Activated T-cell treated with anti-CD3 and anti-CD28 coated beads, Interleukin-2, amount 50 U/mL, for 4 hours (primary cell): ENCODE measurements around the gene AREG. TPM values are rescaled to one million over a fixed set of nuclear protein-coding genes. Genes with fewer than 3 reads are reported as not detected.

Experiments used
- ATAC-seq, 2 donors: fragments of 200-7000 bp; cut with Tn5 transposase; one replicate each; pipeline ENCODE4 v1.10.0; 2021
- DNase-seq: peaks from one replicate; pipeline ENCODE4 v3.0.0-alpha.2; 2020
- H3K27me3 Mint-ChIP-seq: one replicate; pipeline ENCODE4 v1.8.0; 2021; ENCODE audit warnings: low read depth, mixed read lengths
- H3K36me3 Mint-ChIP-seq: one replicate; pipeline ENCODE4 v1.8.0; 2022; ENCODE audit warnings: mixed read lengths; ENCODE audit not compliant: insufficient read depth
- H3K4me1 Mint-ChIP-seq: one replicate; pipeline ENCODE4 v1.8.0; 2021; ENCODE audit warnings: low read depth, mixed read lengths
- H3K4me3 Mint-ChIP-seq: one replicate; pipeline ENCODE4 v1.8.0; 2021; ENCODE audit warnings: mild to moderate bottlenecking, moderate library complexity, mixed read lengths
- H3K9me3 Mint-ChIP-seq: one replicate; pipeline ENCODE4 v1.8.0; 2021; ENCODE audit warnings: mixed read lengths
- total RNA-seq, 3 donors: library from RNA; stranded (reverse); gene quantifications; one replicate each; pipeline ENCODE4 v1.2.1, GENCODE V29; 2021

Gene AREG
- total RNA-seq, 3 donors from 2014 or later, result 0.73 to 0.92 (median 0.79) TPM

DNA sequence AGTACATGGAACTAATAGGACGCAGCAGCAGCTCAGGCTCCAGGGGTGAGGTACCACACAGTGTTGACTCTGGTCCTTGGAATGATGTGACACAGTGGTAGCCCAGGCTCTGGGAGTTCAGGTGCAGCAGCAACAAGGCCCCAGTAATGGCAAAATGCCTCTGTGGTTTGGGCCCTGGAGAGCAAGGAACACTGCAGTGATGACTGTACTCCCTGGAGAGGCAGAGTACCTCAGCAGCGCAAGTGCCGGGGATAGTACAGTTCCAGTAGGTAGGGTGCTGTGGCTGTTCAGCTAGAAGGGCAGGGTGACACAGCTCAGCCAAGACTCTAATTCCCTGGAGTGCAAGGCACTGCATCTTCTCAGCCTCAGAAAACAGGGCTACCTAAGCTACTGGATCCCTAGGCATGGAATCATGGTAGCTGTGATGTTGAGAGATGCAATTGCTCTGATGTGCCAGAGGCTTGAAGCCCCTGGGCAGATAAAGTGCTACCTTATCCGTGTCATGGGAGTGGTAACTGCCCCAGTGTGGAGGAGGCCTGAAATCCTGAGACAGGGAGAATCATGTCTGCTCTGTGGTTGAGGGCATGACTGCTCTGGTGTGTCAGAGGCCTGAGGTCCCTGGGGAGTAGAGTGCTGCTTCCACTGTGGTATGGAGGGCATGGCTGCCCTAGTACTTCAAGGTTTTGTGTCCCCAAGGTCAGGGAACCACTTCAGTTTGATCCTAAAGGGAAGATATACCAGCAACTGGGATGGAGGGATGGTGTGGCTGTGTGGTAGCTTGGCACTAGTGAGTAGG, 55.2 kb downstream of the AREG start:
- Mint-ChIP-seq H3K4me1 (no peaks in the 10 kb centered on the region), H3K27me3 (peaks cover 22% of the 10 kb centered on the region), H3K36me3 (no peaks in the 10 kb centered on the region), H3K4me3 (no peak overlapping the region), H3K9me3 (no peaks in the 10 kb centered on the region)
- no peak for ATAC-seq
- no peak for DNase-seq

DNA sequence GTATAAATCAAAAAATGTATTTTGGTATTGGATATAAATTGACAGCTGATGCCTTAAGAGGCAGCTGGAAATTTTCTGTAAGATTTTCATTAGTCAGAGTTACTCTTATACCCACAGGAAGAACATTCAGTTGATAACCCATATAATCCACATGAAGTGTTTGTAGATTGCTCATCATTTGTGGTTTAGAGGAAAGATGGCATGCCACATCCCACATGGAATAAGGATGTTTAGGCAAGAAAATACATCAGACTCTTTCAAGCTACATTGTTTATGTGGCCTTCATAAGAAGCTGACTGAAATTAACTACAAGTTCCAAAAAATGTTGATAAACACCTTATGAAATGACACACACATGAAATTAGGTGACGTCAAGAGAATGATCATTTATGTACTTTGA, 56.6 kb downstream of the AREG start:
- H3K9me3 Mint-ChIP-seq, result no peaks in the 10 kb centered on the region
- no peak for ATAC-seq
- H3K4me1 Mint-ChIP-seq, result no peaks in the 10 kb centered on the region
- H3K27me3 Mint-ChIP-seq, result peaks cover 24% of the 10 kb centered on the region
- DNase-seq, result no peak
- H3K4me3 Mint-ChIP-seq, result no peak overlapping the region
- no peaks in the 10 kb centered on the region for H3K36me3 Mint-ChIP-seq

DNA sequence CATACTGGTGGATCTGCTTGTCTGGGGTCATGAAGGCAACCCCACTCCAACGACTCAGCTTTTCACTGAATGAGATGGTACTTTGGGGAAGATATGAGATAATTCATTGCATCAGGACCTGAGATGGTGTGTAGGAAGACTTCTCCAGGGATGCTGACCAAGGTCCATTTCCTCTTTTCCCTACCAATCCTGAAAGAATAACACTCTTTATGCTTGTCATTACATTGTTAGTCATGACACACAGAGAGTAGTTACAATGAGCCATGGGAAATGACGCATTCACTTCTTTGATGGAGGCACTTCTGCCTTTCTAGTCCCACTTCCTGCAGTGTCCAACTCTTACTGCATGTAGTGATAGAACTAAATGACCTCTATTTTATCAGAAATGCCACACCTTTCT, 58.6 kb downstream of the AREG start:
- H3K4me3 Mint-ChIP-seq, result no peak overlapping the region

DNA sequence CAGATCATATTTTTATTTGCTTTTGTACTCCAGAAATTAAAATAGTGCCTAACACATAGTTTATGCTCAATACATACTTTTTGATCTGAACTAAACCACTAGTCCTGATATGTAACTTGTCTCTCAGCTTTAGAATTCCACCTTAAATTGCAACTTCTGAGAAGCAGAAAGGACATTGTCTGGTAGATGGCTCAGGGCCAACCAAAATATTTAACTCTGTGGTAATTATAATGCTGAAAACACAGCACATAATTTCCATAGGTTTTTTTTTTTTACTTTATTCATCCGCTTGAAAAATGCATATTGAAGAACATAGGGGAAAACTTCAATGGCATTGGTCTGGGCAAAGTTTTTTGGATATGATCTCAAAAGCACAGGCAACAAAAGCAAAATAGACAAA, 59.3 kb downstream of the AREG start:
- H3K9me3 Mint-ChIP-seq, result no peaks in the 10 kb centered on the region
- no peaks in the 10 kb centered on the region for H3K36me3 Mint-ChIP-seq
- H3K27me3 Mint-ChIP-seq, result peaks cover 24% of the 10 kb centered on the region
- H3K4me3 Mint-ChIP-seq, result no peak overlapping the region
- no peak for ATAC-seq
- DNase-seq, result no peak
- H3K4me1 Mint-ChIP-seq, result no peaks in the 10 kb centered on the region

More for the DNA sequence above, 58.6 kb downstream of the AREG start:
- DNase-seq (no peak), ATAC-seq (no peak)
- Mint-ChIP-seq H3K36me3 (no peaks in the 10 kb centered on the region), H3K4me1 (no peaks in the 10 kb centered on the region), H3K9me3 (no peaks in the 10 kb centered on the region), H3K27me3 (peaks cover 24% of the 10 kb centered on the region)

Other genes with a start within 250 kb of the AREG start
- gene EPGN, start 136.7 kb upstream of the AREG start, total RNA-seq, result under 1 TPM in 2 of 3 donors, not detected in 1; 0.22 to 0.26 TPM
- under 1 TPM; 0.13 to 0.63 (median 0.54) TPM for gene EREG, start 80.0 kb upstream of the AREG start, total RNA-seq